ENCODE results near the gene ACTC1. TPM values are rescaled to one million over a fixed set of nuclear protein-coding genes. Genes with fewer than 3 reads are reported as not detected.
A peak's percentile ranks its signal among the peaks of the same experiment; 100 is the strongest.

ACTC1 gene
- polyA plus RNA-seq, 3 donors = not detected

DNA sequence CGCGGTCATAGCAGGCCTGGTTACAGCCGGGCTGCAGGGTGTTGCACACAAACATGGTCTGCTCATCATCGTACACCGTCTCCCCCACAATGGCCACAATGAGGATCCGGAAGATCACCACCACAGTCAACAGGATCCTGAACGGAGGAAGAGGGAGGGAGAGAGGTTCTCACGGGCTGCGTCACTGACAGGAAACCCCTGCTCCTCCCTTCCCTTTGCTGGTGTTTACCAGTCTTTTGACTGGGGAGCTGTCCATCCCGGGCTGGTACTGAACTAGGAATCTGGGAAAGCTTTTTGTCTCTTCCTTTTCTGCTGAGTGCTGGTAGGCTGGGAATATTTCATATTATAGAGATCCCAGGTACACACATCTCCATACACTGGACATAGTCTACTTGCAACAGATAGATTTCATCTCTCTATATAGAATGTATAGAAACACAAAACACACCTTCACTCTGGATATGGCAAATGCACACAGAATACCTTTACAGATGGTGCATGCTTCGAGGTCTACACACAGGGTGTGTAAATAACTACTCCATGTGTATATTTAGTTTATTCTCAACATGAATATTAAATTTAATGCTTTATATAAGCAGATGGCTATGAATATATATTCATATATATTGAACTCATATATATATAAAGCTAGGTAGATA, 42.0 kb downstream of the ACTC1 start:
- H3K4me3 ChIP-seq (replicated peaks in 1 of 3; ENCODE audit: low read depth in 2 of 3, low read length in 3 of 3) = no peak overlapping the region
- H3K79me2 ChIP-seq (ENCODE audit: insufficient read depth, low read length) = no peaks in the 10 kb centered on the region
- no peak overlapping the region for H3K27ac Mint-ChIP-seq
- H3K9me3 Mint-ChIP-seq = peaks cover 2 to 14% (median 5%) of the 10 kb centered on the region in 7 donors
- peaks cover 40 to 62% of the 10 kb centered on the region in 2 donors for H3K27me3 ChIP-seq (ENCODE audit: control insufficient read depth in 2 of 2, insufficient read depth in 2 of 2, low read length in 2 of 2)
- no peaks in the 10 kb centered on the region for H3K36me3 ChIP-seq (replicated peaks in 1 of 2; ENCODE audit: control insufficient read depth in 1 of 2, insufficient read depth in 2 of 2, low read length in 2 of 2)
- WGBS (ENCODE audit: insufficient coverage) = no CpG with 5 or more reads among the region's 11 CpGs
- H3K4me1 Mint-ChIP-seq = no peaks in the 10 kb centered on the region
- H3K27me3 Mint-ChIP-seq (ENCODE audit: low read depth in 3 of 3) = peaks cover 45 to 65% (median 48%) of the 10 kb centered on the region in 3 donors
- H3K9me3 ChIP-seq (replicated peaks in 1 of 2; ENCODE audit: control insufficient read depth in 1 of 2, insufficient read depth in 1 of 2, low read length in 2 of 2) = peaks cover 6 to 19% of the 10 kb centered on the region in 2 donors
- H3K4me3 Mint-ChIP-seq = peak overlapping the region in 1 of 2 donors; percentile 71
- H2AFZ ChIP-seq (ENCODE audit: insufficient read depth, low read depth, low read length, poor library complexity, severe bottlenecking) = no peak overlapping the region
- H3K9ac ChIP-seq (ENCODE audit: insufficient read depth, low read length, poor library complexity, severe bottlenecking) = no peak overlapping the region
- H3K27ac ChIP-seq (ENCODE audit: low read depth in 1 of 2, low read length in 2 of 2) = no peak overlapping the region
- intact Hi-C loops (cut with micrococcal nuclease) = no loop called here
- H3K4me1 ChIP-seq (ENCODE audit: control insufficient read depth in 1 of 2, insufficient read depth in 2 of 2, low read length in 2 of 2) = no peaks in the 10 kb centered on the region
- H4K20me1 ChIP-seq (ENCODE audit: insufficient read depth, low read length) = no peaks in the 10 kb centered on the region
- DNase-seq = no peak
- H3K4me2 ChIP-seq (replicated peaks; ENCODE audit: extremely low read depth, low read length, poor library complexity, severe bottlenecking) = no peak overlapping the region
- TF ChIP-seq, protein P1, sequence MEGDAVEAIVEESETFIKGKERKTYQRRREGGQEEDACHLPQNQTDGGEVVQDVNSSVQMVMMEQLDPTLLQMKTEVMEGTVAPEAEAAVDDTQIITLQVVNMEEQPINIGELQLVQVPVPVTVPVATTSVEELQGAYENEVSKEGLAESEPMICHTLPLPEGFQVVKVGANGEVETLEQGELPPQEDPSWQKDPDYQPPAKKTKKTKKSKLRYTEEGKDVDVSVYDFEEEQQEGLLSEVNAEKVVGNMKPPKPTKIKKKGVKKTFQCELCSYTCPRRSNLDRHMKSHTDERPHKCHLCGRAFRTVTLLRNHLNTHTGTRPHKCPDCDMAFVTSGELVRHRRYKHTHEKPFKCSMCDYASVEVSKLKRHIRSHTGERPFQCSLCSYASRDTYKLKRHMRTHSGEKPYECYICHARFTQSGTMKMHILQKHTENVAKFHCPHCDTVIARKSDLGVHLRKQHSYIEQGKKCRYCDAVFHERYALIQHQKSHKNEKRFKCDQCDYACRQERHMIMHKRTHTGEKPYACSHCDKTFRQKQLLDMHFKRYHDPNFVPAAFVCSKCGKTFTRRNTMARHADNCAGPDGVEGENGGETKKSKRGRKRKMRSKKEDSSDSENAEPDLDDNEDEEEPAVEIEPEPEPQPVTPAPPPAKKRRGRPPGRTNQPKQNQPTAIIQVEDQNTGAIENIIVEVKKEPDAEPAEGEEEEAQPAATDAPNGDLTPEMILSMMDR (IDR thresholded peaks at IDR 0.05) = no peak
- no peaks in the 10 kb centered on the region for H3K36me3 Mint-ChIP-seq

DNA sequence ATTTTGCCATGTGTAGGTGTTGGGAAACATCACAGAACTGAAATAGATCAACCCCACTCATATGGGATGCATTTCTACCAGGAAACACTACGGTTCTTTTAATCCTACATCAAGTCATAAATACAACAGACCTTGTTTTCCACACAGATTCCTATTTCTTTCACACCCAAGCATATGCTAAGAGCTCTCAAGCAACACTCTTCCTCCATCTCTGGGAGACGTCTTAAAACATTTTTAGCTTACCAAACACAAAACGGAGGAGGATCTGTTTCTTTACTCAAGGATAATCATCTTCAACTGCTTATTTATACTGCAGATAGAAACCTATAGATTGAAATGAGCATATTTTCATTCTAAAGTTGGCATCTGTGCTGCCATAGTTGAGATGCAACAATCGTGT, 45.7 kb downstream of the ACTC1 start:
- TF ChIP-seq, protein P1 (IDR thresholded peaks at IDR 0.05) = no peak
- Mint-ChIP-seq H3K9me3 (peaks cover 4 to 13% (median 6%) of the 10 kb centered on the region in 7 donors), H3K27ac (no peak overlapping the region), H3K27me3 (ENCODE audit: low read depth in 3 of 3) (peaks cover 20 to 32% (median 29%) of the 10 kb centered on the region in 3 donors), H3K4me1 (no peaks in the 10 kb centered on the region), H3K36me3 (no peaks in the 10 kb centered on the region), H3K4me3 (no peak overlapping the region)
- Histone ChIP-seq H3K4me1 (ENCODE audit: control insufficient read depth in 1 of 2, insufficient read depth in 2 of 2, low read length in 2 of 2) (no peaks in the 10 kb centered on the region), H3K27me3 (ENCODE audit: control insufficient read depth in 2 of 2, insufficient read depth in 2 of 2, low read length in 2 of 2) (peaks cover 14 to 27% of the 10 kb centered on the region in 2 donors), H3K4me3 (replicated peaks in 1 of 3; ENCODE audit: low read depth in 2 of 3, low read length in 3 of 3) (no peak overlapping the region), H4K20me1 (ENCODE audit: insufficient read depth, low read length) (no peaks in the 10 kb centered on the region), H3K9ac (ENCODE audit: insufficient read depth, low read length, poor library complexity, severe bottlenecking) (no peak overlapping the region), H3K79me2 (ENCODE audit: insufficient read depth, low read length) (no peaks in the 10 kb centered on the region), H3K27ac (ENCODE audit: low read depth in 1 of 2, low read length in 2 of 2) (no peak overlapping the region), H2AFZ (ENCODE audit: insufficient read depth, low read depth, low read length, poor library complexity, severe bottlenecking) (no peak overlapping the region), H3K36me3 (replicated peaks in 1 of 2; ENCODE audit: control insufficient read depth in 1 of 2, insufficient read depth in 2 of 2, low read length in 2 of 2) (no peaks in the 10 kb centered on the region), H3K4me2 (replicated peaks; ENCODE audit: extremely low read depth, low read length, poor library complexity, severe bottlenecking) (no peak overlapping the region), H3K9me3 (replicated peaks in 1 of 2; ENCODE audit: control insufficient read depth in 1 of 2, insufficient read depth in 1 of 2, low read length in 2 of 2) (peaks cover 6 to 11% of the 10 kb centered on the region in 2 donors)
- 93% methylated on average over 3 of the region's 4 CpGs for WGBS (ENCODE audit: insufficient coverage)
- intact Hi-C loops (cut with micrococcal nuclease) = no loop called here
- DNase-seq = no peak

Other genes with a start within 250 kb of the ACTC1 start
- gene GOLGA8B, start 211.9 kb downstream of the ACTC1 start, polyA plus RNA-seq = 10 to 100 TPM in 1 of 3 donors, under 1 TPM in 1, not detected in 1; 0.37 to 11.5 TPM
- not detected for gene GJD2, start 40.6 kb downstream of the ACTC1 start, polyA plus RNA-seq
- gene AQR, start 174.2 kb upstream of the ACTC1 start, polyA plus RNA-seq = 10 to 100 TPM in 2 of 3 donors, 1 to 10 TPM in 1; 8.4 to 26.4 (median 16.8) TPM
- gene ZNF770, start 192.7 kb upstream of the ACTC1 start, polyA plus RNA-seq = 10 to 100 TPM in 2 of 3 donors, 1 to 10 TPM in 1; 8.3 to 51.7 (median 28.1) TPM

Measured in CD14-positive monocyte (primary cell).